Brain pericyte (primary cell): ENCODE data around the gene NBAS.

Experiments used
- DNase-seq: peaks from one replicate; pipeline ENCODE4 v3.0.0-alpha.2; 2012; ENCODE audit warnings: low read depth, low spot score

Gene NBAS

DNA sequence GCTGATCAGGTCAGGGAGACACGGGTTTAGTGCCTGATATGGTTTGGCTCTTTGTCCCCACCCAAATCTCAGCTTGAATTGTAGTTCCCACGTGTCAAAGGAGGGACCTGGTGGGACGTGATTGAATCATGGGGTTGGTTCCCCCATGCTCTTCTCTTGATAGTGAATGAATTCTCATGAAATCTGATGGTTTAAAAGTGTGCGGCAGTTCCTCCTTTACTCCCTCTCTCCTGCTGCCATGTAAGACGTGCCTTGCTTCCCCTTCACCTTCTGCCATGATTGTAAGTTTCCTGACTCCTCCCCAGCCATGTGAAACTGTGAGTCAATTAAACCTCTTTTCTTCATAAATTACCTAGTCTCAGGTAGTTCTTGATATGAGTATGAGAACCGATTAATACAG, 424.5 kb downstream of the NBAS start:
- no peak for DNase-seq

DNA sequence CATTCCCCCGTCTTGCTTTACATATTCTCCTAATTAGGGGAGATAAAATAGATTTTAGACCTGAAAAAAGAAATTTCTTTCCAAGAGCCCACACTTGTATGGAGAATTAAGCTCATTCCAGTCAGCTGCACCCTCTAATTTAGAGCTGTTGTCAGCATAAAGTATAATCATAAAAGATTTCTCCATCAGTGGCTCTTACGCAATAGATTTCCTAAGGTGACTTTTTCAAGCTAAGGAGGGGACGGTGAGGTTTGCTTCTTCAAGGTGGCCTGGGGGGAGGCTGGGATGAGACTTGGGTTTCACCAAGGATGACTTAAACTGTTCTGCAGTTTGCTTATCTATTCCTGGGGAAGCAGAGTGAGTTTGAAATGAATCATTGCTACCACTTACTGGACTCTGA, 426.2 kb downstream of the NBAS start:
- no peak for DNase-seq

DNA sequence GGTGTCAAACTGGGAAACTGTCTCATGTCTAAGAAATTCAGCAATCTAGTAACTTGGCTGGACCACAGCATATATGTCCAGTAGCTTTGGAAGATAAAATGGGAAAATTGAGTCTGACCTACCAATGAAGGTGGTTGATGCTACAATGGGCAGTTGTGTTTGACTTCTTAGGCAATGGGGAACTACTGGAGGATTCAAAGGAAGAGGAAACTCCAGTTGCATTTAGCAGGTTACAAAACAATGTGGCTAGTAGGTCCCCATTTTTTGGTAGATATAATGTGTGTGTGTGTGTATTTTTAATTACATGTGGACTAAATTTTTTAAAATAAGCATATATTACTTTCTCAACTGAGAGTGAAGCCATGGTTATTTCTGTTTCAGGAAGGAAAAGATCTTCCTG, 427.7 kb downstream of the NBAS start:
- no peak for DNase-seq

DNA sequence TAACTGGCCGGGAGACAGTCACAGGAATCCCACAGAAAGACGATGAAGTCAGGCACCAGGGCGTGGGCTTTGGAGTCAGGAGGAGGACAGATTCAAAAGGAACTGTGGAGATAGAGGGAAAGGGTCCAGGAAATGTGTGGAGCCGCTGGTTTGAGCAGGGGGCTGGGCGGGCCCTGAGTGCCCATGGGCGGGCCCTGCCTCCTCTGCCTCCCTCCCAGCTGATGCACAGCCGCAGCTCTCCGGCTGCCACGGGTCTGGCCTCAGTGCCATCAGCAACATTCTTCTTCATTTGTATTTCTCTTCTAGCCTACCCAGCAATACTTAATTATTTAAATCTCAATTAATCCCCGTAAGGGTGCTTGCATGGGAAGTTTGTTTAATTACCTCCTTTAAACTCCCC, 432.3 kb downstream of the NBAS start:
- DNase-seq: no peak

DNA sequence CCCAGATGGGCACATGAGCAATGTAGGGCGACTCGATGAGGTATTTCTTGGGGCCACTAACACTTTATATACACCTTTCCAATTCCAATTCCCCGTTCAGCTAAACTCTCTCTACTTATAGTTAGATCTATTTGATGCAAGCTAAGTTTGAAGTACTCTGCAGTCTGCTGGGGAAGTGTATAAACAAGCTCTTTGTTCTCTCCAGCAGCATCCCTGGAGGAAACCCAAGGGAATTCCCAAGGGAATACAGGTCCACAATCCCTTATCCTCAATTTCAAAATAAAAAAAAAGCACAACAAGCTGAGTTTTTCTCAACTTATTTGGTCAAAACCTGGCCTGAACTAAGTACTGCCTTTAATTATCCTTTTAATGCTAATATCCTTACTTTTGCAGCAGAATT, 433.3 kb downstream of the NBAS start:
- DNase-seq: no peak

DNA sequence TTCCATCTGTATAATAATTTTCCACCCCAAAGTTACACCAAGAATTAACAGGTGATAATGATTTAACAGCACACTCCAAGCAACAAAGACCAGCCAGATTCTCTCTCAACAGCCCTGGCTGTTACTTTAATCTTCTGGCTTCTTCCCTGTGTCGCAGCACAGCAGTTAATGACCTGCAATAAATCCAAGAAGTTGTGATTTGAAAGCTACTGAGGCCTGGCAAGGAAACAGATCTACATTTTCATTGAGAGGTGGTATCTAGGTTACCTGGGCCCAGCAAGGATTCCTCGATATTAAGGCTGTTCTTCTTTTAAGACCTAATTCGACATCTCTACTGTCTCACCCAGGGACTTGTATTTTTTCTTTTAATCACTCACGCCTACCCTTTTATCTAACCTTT, 433.8 kb downstream of the NBAS start:
- no peak for DNase-seq

DNA sequence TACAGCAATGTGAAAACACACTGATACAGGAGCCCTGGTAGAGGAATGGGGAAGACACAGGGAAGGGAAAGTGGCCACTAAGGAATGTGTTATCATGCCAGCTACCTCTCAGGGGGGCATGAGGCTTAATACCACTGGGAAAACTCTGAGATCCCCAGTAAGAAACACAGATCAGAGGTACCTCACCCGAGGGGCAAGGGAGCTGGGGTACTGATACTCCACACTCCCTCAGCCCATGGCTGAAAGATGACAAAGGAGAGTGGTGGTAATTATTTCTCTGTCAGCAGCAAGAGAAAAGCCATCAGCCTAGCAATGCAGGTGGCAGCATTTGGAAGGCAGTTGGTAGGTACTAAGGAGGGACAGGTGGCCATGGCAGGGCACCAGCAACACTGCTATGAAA, 434.8 kb downstream of the NBAS start:
- DNase-seq: no peak

DNA sequence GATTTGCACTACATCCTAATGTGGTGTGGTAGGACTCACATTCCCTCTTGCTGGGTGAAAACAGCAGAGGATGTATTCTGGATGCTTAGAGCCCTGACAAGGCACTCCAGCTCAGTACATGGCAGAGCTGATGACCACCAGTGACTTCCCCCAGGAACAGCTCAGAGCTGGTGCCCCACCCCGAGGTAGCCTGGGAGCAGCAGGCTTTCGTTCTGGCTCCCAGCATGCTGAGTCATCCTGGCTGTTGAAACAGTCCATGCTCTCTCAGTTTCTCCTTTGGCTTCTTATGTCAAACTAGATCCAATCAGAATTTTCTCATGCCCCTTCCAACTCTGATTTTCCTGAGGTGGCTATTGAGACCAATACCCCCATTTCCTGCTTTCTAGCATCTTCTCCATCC, 438.2 kb downstream of the NBAS start:
- no peak for DNase-seq

DNA sequence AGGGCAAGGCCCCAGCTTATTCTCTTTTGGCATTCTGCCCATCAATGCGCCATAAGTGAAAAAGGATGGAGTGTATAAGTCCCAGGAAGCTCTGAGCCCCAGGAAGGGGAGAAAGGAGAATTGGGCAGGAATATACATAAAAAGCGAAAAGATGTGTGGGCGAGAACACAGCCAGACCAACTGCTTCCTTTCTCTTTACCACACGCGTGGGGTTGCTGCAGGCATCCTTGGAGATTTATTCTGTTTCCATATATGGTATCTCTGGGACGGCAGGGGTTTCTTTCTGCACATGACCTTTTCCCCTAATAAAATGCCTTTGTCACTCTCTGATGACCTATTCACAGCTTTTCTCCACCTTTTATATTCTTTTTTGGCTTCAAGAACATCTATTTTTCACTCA, 440.5 kb downstream of the NBAS start:
- DNase-seq: no peak

DNA sequence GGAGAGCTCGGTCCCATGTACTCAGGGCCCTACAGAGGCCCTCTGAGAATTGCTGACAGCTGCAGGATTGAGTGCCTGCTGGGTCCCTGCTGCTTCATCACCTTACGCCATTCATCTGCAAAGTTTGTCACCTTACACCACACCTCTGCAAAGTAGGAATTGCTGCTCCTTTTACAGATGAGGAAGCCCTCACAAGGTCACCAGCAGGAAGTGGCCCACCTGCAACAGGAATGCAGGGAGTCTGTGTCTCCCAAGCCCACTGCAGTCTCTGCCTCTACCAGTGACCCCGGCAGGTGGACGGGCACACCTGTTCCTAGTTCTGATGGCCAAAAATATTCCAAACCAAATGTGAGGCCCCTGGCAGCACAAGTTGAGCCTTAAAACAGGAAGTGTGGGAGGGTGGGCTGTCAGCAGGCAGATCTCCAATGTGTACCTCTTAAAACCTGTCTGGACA, 441.4 kb downstream of the NBAS start:
- DNase-seq: no peak

DNA sequence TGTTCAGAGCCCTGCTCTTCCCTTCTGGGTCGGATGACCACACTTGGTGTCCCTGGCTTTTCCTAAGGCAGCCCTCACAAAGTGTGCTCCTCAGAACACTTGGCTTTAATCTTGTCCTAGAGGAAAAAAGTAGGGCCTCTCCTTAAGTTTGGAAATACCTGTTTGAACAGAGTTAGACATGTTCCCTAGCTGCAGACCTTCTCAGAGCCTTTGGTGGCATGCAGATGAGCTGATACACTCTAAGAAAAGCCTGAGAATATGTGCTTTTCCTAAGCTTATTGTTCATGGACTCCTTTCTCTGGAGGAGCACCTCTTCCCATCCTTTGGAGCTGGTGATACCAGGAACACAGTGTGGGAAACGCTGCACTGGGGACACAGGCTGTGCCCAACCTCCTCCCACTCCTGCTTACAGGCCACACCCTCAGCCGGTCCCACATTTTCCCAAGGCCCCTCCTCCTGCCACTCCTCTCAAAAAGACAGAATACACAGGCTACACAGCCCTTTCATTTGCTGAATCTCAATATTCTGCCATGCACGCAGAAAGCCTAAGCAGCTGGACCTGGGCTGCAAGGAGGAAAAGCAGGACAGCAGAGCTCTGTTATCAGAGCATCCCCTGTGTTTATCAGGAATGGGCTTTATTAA, 443.6 kb downstream of the NBAS start:
- DNase-seq: no peak
